Naive thymus-derived CD8-positive, alpha-beta T cell (primary cell): ENCODE data around the gene SDK2. TPM values are rescaled to one million over a fixed set of nuclear protein-coding genes. Genes with fewer than 3 reads are reported as not detected.

ENCODE experiments used
- ATAC-seq, 2 donors: fragments of 150-1000 bp; cut with Tn5 transposase in 1 of 2; sonication (Bioruptor Pico), chemical (Tn5 transposase) in 1 of 2; 1 replicate in 1 of 2; 2 replicates in 1 of 2; pipeline ENCODE4 v1.10.0; 2021; ENCODE audit warnings: mild to moderate bottlenecking in 2 of 2, moderate library complexity in 2 of 2
- POLR2A ChIA-PET: fragments of 350-600 bp; sonication (Branson Sonifier 250); formaldehyde crosslinking; loops from one replicate; lab custom pipeline; 2021; ENCODE audit warnings: antibody characterized with exemption; lab: Charles Lee
- DNase-seq, 10 donors: peaks; one replicate each; pipeline versions ENCODE4 v3.0.0 to v3.0.0-alpha.2; 2020 to 2022
- H3K27ac Mint-ChIP-seq, 10 donors: one replicate each; pipeline ENCODE4 v1.8.0; 2020 to 2022; ENCODE audit warnings: mild to moderate bottlenecking in 10 of 10, mixed read lengths in 10 of 10, moderate library complexity in 4 of 10, inconsistent platforms in 1 of 10
- H3K27me3 Mint-ChIP-seq, 5 donors: one replicate each; pipeline ENCODE4 v1.8.0; 2021 to 2022; ENCODE audit warnings: mixed read lengths in 5 of 5
- H3K36me3 Mint-ChIP-seq, 3 donors: one replicate each; pipeline ENCODE4 v1.8.0; 2020 to 2022; ENCODE audit warnings: mixed read lengths in 3 of 3, mild to moderate bottlenecking in 2 of 3, inconsistent platforms in 1 of 3
- H3K4me1 Mint-ChIP-seq, 4 donors: one replicate each; pipeline ENCODE4 v1.8.0; 2021 to 2022; ENCODE audit warnings: mixed read lengths in 4 of 4
- H3K4me3 Mint-ChIP-seq, 10 donors: one replicate each; pipeline ENCODE4 v1.8.0; 2020 to 2022; ENCODE audit warnings: mild to moderate bottlenecking in 10 of 10, mixed read lengths in 10 of 10, moderate library complexity in 6 of 10, inconsistent platforms in 1 of 10
- H3K9me3 Mint-ChIP-seq, 9 donors: one replicate each; pipeline ENCODE4 v1.8.0; 2020 to 2022; ENCODE audit warnings: mixed read lengths in 9 of 9, mild to moderate bottlenecking in 3 of 9, inconsistent platforms in 1 of 9, moderate library complexity in 1 of 9
- polyA plus RNA-seq, 3 donors: library from polyadenylated mRNA; unstranded; fragments of 300-500 nt; fragmentation: Illumina TruSeq; gene quantifications; one replicate each; pipeline ENCODE4 v1.2.3, GENCODE V29; 2021
- total RNA-seq, 8 experiments: library from RNA in 2 of 8; stranded (reverse) in 2 of 8; gene quantifications; one replicate each; pipeline ENCODE4 v1.2.3 and lab custom pipeline; 2021 to 2026

Gene SDK2
- total and polyA plus RNA-seq, 5 experiments from 2014 or later: 0.27 to 11.3 (median 4.2) TPM

- no peaks in the 10 kb centered on the region for H3K9me3 Mint-ChIP-seq
- POLR2A ChIA-PET: interaction anchor here (1.0 to 1.6 kb wide), 3 partner anchors 21 to 46 kb away, joined by 3 to 6 read pairs (median 5); no protein-coding TSS in a partner anchor
- H3K27me3 Mint-ChIP-seq: no peaks in the 10 kb centered on the region
- peak in 2 of 10 donors; percentile 9 to 25 for DNase-seq
- H3K4me3 Mint-ChIP-seq: peak overlapping the region in 5 of 10 donors; percentile 0 to 64 (median 28)
- peak overlapping the region in 7 of 10 donors; percentile 10 to 87 (median 62) for H3K27ac Mint-ChIP-seq
- ATAC-seq: peak; percentile 33 to 49
- H3K4me1 Mint-ChIP-seq: peaks cover 6 to 47% (median 20%) of the 10 kb centered on the region in 4 donors
- H3K36me3 Mint-ChIP-seq: peaks cover 0 to 2% (median 0%) of the 10 kb centered on the region in 3 donors
Measured at GRCh38 chr17:73545109-73546032, 98.9 kb downstream of the SDK2 start.

- POLR2A ChIA-PET: no interaction called here
- H3K27ac Mint-ChIP-seq: peak overlapping the region in 2 of 10 donors; percentile 9 to 76
- DNase-seq: no peak
Measured at GRCh38 chr17:73544333-73544732, 99.9 kb downstream of the SDK2 start.

GRCh38 chr17:73542323-73542722 lies 101.9 kb downstream of the SDK2 start:
- ATAC-seq (no peak), DNase-seq (no peak)
- POLR2A ChIA-PET: interaction anchor here (1.1 kb wide), 1 partner anchor 29 kb away, joined by 3 read pairs; no protein-coding TSS in a partner anchor
- H3K36me3 Mint-ChIP-seq: peaks cover 0 to 2% (median 0%) of the 10 kb centered on the region in 3 donors
- no peaks in the 10 kb centered on the region for H3K9me3 Mint-ChIP-seq
- H3K4me3 Mint-ChIP-seq: no peak overlapping the region
- peak overlapping the region in 3 of 10 donors; percentile 15 to 46 (median 35) for H3K27ac Mint-ChIP-seq
- peaks cover 7 to 32% (median 11%) of the 10 kb centered on the region in 4 donors for H3K4me1 Mint-ChIP-seq
- no peaks in the 10 kb centered on the region for H3K27me3 Mint-ChIP-seq

More at GRCh38 chr17:73544333-73544732, 99.9 kb downstream of the SDK2 start:
- H3K9me3 Mint-ChIP-seq: no peaks in the 10 kb centered on the region
- peaks cover 0 to 2% (median 0%) of the 10 kb centered on the region in 3 donors for H3K36me3 Mint-ChIP-seq
- H3K4me3 Mint-ChIP-seq: no peak overlapping the region
- no peaks in the 10 kb centered on the region for H3K27me3 Mint-ChIP-seq
- no peak for ATAC-seq
- H3K4me1 Mint-ChIP-seq: peaks cover 6 to 40% (median 19%) of the 10 kb centered on the region in 4 donors

GRCh38 chr17:73541561-73541981 lies 102.7 kb downstream of the SDK2 start:
- no peaks in the 10 kb centered on the region for H3K27me3 Mint-ChIP-seq
- POLR2A ChIA-PET: interaction anchor here (1.1 kb wide), 1 partner anchor 30 kb away, joined by 3 read pairs; no protein-coding TSS in a partner anchor
- H3K9me3 Mint-ChIP-seq: no peaks in the 10 kb centered on the region
- DNase-seq (no peak), ATAC-seq (no peak)
- no peak overlapping the region for H3K27ac Mint-ChIP-seq
- peaks cover 0 to 2% (median 0%) of the 10 kb centered on the region in 3 donors for H3K36me3 Mint-ChIP-seq
- no peak overlapping the region for H3K4me3 Mint-ChIP-seq
- H3K4me1 Mint-ChIP-seq: peaks cover 0 to 25% (median 4%) of the 10 kb centered on the region in 4 donors

- POLR2A ChIA-PET: no interaction called here
- DNase-seq: no peak
- Mint-ChIP-seq H3K36me3 (peaks cover 0 to 2% (median 0%) of the 10 kb centered on the region in 3 donors), H3K4me3 (no peak overlapping the region), H3K27me3 (no peaks in the 10 kb centered on the region), H3K27ac (no peak overlapping the region), H3K9me3 (no peaks in the 10 kb centered on the region), H3K4me1 (peaks cover 0 to 22% (median 3%) of the 10 kb centered on the region in 4 donors)
- ATAC-seq: no peak
Measured at GRCh38 chr17:73541111-73541510, 103.1 kb downstream of the SDK2 start.

- Mint-ChIP-seq H3K27ac (peak overlapping the region in 4 of 10 donors; percentile 15 to 60 (median 46)), H3K4me3 (no peak overlapping the region)
- no peak for DNase-seq
Measured at GRCh38 chr17:73539166-73539565, 105.1 kb downstream of the SDK2 start.

GRCh38 chr17:73538445-73538844 lies 105.8 kb downstream of the SDK2 start:
- Mint-ChIP-seq H3K36me3 (no peaks in the 10 kb centered on the region), H3K27me3 (no peaks in the 10 kb centered on the region), H3K4me3 (no peak overlapping the region), H3K9me3 (no peaks in the 10 kb centered on the region), H3K4me1 (peaks cover 0 to 22% (median 9%) of the 10 kb centered on the region in 4 donors), H3K27ac (peak overlapping the region in 2 of 10 donors; percentile 15 to 28)
- DNase-seq: no peak
- POLR2A ChIA-PET: interaction anchor here (0.8 kb wide), 1 partner anchor 11 kb away, joined by 3 read pairs; no protein-coding TSS in a partner anchor
- ATAC-seq: no peak

More at GRCh38 chr17:73539166-73539565, 105.1 kb downstream of the SDK2 start:
- POLR2A ChIA-PET: no interaction called here
- ATAC-seq: no peak
- no peaks in the 10 kb centered on the region for H3K27me3 Mint-ChIP-seq
- peaks cover 0 to under 1% (median 0%) of the 10 kb centered on the region in 3 donors for H3K36me3 Mint-ChIP-seq
- no peaks in the 10 kb centered on the region for H3K9me3 Mint-ChIP-seq
- peaks cover 0 to 21% (median 5%) of the 10 kb centered on the region in 4 donors for H3K4me1 Mint-ChIP-seq

GRCh38 chr17:73536700-73537605 lies 107.3 kb downstream of the SDK2 start:
- Mint-ChIP-seq H3K9me3 (no peaks in the 10 kb centered on the region), H3K4me1 (peaks cover 0 to 26% (median 9%) of the 10 kb centered on the region in 4 donors), H3K36me3 (no peaks in the 10 kb centered on the region), H3K27me3 (no peaks in the 10 kb centered on the region), H3K4me3 (no peak overlapping the region), H3K27ac (peak overlapping the region in 1 of 10 donors; percentile 59)
- ATAC-seq (no peak), DNase-seq (no peak)
- POLR2A ChIA-PET: no interaction called here

- DNase-seq: no peak
- no peaks in the 10 kb centered on the region for H3K36me3 Mint-ChIP-seq
- no peak for ATAC-seq
- no peaks in the 10 kb centered on the region for H3K9me3 Mint-ChIP-seq
- H3K4me1 Mint-ChIP-seq: peaks cover 0 to 29% (median 9%) of the 10 kb centered on the region in 4 donors
- H3K27ac Mint-ChIP-seq: peak overlapping the region in 2 of 10 donors; percentile 3 to 62
- peak overlapping the region in 1 of 10 donors; percentile 8 for H3K4me3 Mint-ChIP-seq
- H3K27me3 Mint-ChIP-seq: no peaks in the 10 kb centered on the region
- POLR2A ChIA-PET: interaction anchor here (1.0 kb wide), 1 partner anchor 15 kb away, joined by 3 read pairs; no protein-coding TSS in a partner anchor
Measured at GRCh38 chr17:73535746-73536145, 108.5 kb downstream of the SDK2 start.

GRCh38 chr17:73534209-73534909 lies 109.9 kb downstream of the SDK2 start:
- H3K27me3 Mint-ChIP-seq: no peaks in the 10 kb centered on the region
- ATAC-seq: no peak
- H3K9me3 Mint-ChIP-seq: no peaks in the 10 kb centered on the region

GRCh38 chr17:73533781-73534180 lies 110.5 kb downstream of the SDK2 start:
- no peak overlapping the region for H3K4me3 Mint-ChIP-seq
- H3K9me3 Mint-ChIP-seq: no peaks in the 10 kb centered on the region

More at GRCh38 chr17:73534209-73534909, 109.9 kb downstream of the SDK2 start:
- POLR2A ChIA-PET: no interaction called here
- no peaks in the 10 kb centered on the region for H3K36me3 Mint-ChIP-seq
- DNase-seq: no peak
- H3K4me1 Mint-ChIP-seq: peaks cover 0 to 31% (median 9%) of the 10 kb centered on the region in 4 donors
- H3K4me3 Mint-ChIP-seq: no peak overlapping the region
- peak overlapping the region in 3 of 10 donors; percentile 3 to 78 (median 17) for H3K27ac Mint-ChIP-seq

More at GRCh38 chr17:73533781-73534180, 110.5 kb downstream of the SDK2 start:
- POLR2A ChIA-PET: no interaction called here
- Mint-ChIP-seq H3K4me1 (peaks cover 0 to 29% (median 8%) of the 10 kb centered on the region in 4 donors), H3K27me3 (no peaks in the 10 kb centered on the region), H3K27ac (peak overlapping the region in 3 of 10 donors; percentile 3 to 67 (median 63)), H3K36me3 (no peaks in the 10 kb centered on the region)
- DNase-seq (no peak), ATAC-seq (no peak)
